Measurements from ENCODE around the gene ATG16L2. TPM values are rescaled to one million over a fixed set of nuclear protein-coding genes. Genes with fewer than 3 reads are reported as not detected.
"Not testable (repeated sequence)": the region's sequence is repeated elsewhere in the genome, so short reads cannot be mapped to it uniquely, and the experiment has no call there.

ATG16L2 gene
- polyA plus RNA-seq, 1 donor, result 18.2 TPM

DNA sequence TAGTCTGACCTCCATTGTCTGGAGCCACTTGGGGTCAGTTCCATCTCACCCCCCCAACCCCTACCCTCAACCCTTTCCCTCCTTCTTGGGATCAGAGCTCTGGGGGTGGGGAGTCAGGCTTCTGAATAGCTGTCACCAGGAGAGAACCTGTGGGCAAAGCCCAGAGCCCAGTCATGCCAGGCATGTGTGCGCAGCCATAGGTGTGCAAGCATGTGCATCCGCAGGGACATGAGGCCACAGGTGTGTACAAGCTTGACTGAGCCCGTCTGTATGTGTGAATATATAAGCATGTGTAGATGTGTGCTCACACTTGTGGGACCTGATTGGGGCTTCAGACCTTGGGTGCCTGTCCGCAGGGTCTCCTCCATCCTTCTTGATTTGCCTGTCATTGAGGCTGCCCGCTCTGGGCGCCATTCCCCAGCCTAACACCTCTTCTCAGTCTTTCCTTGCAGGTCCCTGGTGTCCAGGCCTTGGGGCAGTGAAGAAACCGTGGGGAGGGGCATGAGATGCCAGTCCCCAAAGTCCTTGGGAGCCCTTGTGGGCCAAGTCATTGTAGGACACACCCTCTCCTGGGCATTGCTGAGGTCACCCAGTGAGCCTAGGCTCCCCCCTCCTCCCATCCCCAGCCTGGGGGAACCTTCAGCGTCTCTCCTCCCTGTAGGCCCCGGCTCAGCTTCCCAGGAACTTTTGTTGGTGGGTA, 9.0 kb downstream of the ATG16L2 start:
- no peak for DNase-seq (ENCODE audit: low read depth)

GRCh38 chr11:72824020-72824419, 9.8 kb downstream of the ATG16L2 start:
- DNase-seq (ENCODE audit: low read depth), result no peak

DNA sequence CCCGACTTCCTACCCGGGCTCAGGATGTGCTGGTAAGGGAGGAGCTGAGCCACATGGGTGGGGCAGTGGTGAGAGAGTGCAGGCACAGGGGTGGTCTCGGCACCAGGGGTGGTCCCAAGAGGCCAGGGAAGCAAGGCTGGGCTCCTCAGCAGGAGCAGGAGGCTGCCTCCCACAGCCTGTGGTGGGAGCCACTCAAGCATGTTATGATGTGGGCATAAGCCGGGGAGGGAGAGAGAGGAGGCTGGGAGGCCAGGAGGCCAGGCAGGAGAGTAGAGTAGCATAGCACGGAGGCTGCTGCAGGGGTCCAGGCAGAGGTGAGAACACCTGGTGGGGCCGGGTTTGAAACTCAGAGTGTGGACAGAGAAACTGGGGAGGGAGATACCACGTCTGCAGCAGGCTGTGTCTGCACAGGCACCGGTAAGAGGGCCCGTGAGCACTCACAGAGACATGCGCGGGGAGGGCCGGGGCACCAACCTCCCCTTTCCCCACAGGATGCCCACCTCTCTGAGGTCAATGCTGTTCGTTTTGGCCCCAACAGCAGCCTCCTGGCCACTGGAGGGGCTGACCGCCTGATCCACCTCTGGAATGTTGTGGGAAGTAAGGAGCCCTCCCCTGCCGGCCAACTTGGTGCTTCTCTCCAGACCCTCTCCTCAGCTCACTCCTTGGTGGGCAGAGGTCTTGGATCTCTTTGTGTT, 10.7 kb downstream of the ATG16L2 start:
- DNase-seq (ENCODE audit: low read depth), result no peak

DNA sequence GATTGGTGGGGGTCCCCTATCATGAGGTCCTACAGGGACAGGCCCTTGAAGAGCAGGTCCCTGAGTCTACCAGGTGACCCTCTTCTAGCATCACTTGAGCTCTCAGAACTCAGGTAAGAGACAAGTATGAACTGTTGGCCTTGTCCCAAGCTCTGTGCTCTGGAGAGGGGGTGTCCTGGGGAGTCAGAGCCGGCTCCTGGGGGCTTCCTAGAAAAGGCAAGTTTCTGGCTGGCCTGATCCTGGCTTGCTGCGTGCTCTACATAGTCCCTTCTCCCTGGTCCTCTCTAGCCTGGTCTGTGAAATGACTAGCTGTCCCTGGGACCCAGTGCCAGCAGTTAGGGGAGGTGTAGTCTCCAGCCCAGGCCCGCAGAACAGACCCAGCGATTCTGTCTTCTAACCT, 11.4 kb downstream of the ATG16L2 start:
- DNase-seq (ENCODE audit: low read depth), result no peak

DNA sequence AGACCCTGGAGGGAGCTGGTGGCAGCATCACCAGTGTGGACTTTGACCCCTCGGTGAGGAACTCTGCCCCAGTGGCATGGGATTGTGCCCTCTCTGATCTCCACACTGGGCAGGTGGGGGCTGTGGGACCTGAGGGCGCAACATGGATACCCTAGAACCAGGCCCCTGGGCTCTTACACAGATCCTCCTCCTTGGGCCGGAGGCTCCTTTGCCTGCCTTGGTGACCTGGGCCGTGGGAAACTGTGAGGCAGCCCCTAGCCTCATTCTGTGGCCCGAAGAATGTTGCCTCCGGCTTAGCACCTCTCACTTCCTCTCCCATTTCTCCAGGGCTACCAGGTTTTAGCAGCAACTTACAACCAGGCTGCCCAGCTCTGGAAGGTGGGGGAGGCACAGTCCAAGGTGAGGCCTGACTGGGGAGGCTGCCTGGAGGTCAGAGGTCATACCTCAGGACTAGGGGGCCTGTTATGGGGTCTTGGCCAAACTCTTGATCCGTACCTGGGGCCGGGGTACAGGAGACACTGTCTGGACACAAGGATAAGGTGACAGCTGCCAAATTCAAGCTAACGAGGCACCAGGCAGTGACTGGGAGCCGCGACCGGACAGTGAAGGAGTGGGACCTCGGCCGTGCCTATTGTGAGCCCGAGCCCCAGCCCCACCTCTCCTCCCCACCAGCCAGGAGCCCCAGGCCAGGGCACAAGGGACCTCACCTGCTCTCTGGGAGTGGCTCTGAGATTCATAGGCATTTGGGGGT, 12.2 kb downstream of the ATG16L2 start:
- DNase-seq (ENCODE audit: low read depth), result no peak

DNA sequence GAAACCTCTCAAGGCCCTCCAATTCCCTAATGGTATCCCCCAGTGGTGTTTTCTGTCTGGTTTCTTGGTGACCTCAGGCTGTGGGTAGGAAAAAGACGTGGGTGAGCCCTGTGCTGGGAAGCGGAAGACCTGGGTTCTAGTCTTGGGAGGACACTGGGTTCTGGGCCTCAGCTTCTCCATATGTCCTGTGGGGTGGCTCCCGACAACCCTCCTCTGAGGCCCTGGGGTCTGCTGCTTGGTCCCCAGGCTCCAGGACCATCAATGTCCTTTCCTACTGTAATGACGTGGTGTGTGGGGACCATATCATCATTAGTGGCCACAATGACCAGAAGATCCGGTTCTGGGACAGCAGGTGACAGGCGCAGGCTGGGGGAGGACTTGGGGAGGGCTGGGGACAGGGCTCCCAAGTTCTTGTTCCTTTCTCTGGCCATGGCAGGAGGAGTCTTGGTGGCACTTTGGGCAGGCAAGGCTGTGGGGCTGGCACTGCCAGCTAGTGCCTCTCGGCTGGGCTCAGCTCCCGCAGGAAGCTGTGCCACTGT, 12.8 kb downstream of the ATG16L2 start:
- DNase-seq (ENCODE audit: low read depth), result no peak

DNA sequence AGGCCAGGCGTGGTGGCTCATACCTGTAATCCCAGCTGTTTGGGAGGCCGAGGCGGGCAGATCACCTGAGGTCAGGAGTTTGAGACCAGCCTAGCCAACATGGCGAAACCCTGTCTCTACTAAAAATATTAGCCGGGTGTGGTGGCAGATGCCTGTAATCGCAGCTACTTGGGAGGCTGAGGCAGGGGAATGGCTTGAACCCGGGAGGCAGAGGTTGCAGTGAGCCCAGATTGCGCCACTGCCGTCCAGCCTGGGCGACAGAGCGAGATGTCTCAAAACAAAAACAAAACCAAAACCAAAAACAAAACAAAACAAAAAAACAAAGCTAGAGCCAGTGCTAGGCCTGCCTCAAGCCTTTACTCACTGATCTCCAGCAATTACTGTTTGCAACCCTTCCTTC, 13.4 kb downstream of the ATG16L2 start:
- not testable (repeated sequence) for DNase-seq (ENCODE audit: low read depth)

GRCh38 chr11:72828081-72828567, 13.9 kb downstream of the ATG16L2 start:
- DNase-seq (ENCODE audit: low read depth), result no peak

GRCh38 chr11:72828692-72829101, 14.5 kb downstream of the ATG16L2 start:
- DNase-seq (ENCODE audit: low read depth), result no peak

DNA sequence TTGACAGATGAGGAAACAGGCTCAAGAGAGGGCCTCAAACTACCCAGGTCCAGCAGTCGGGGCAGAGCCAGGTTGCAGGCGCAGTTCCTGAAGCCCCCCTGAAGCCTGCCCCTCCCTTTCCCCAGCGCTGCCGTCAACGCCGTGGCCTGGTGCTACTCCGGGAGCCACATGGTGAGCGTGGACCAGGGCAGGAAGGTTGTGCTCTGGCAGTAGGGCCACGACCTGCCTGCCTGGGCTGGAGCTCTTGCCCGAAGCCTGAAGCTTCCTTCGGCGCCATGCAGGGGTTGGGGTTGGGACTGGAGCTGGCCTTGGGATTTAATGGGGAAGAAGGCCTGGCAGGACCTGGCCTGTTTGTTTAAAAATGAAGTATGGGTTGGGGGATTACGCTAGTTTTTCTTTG, 15.0 kb downstream of the ATG16L2 start:
- DNase-seq (ENCODE audit: low read depth), result no peak

DNA sequence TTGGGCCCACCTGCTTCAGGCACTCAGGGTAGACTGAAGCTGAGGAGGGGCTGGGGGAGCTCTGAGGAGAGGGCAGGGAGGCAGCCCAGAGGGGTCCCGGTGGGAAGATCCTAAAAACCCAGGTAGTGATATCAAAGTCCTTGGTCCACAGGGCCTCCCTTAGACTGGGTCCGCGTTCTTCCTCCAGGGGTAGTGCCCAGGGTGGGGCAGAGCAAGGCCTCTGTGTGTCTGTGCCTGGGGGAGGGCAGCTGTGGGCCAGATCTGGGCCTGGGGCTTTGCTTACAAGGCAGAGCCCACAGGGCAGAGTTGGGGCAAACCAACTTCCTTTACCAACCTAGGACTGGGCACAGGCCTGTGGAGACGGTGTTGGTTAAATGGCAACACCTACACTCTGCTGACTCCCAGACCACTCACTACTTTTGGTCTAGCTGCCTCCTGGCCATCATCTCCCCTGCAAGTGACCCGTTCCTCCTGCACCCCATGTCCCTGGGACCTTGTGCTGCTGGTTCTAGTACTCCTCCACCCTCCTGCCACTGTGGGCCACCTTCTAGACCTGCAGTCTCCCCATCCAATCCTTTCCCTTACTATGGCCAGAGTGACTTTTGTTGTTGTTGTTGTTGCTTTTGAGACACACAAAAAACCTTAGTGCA, 15.8 kb downstream of the ATG16L2 start:
- DNase-seq (ENCODE audit: low read depth), result no peak

- DNase-seq (ENCODE audit: low read depth), result no peak
These were observed 17.5 kb downstream of the ATG16L2 start for GRCh38 chr11:72831521-72832300.

DNA sequence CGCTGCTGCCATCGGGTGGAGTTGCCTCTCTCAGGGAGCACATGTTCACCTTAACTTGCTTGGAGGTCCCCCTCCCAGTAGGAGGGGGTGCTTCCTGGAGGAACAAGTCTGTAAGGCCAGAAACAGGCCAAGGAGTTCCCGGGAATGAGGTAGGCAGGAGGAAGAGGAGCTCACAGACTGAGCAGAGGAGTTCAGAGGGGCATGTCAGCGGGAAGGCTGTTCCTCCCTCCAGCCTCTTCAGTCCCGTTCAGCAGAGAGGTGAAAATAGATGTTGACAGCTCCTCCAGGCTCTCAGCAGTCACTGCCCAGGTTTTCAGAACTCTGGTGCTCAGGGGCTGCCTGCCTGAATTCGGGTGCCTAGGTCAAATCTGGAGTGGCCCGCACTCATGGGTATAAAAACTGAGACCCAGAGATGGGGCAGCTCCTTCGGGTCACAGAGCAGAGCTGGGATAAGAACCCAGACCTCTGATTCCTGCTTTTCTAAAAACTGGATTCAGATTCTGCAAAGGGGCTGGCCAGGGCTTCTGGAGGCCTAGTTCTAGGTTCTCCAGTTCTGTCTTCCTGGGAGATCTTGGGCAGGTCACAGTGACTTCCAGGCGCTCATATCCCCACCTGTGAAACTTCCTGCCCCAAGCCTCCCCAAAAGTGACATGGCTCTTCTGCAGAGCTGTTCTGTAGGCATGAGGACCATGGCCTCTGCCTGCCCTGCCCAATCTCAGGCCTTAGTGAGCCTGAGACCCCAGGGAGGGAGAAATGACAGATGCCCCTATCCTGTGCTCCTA, 18.3 kb downstream of the ATG16L2 start:
- no peak for DNase-seq (ENCODE audit: low read depth)

DNA sequence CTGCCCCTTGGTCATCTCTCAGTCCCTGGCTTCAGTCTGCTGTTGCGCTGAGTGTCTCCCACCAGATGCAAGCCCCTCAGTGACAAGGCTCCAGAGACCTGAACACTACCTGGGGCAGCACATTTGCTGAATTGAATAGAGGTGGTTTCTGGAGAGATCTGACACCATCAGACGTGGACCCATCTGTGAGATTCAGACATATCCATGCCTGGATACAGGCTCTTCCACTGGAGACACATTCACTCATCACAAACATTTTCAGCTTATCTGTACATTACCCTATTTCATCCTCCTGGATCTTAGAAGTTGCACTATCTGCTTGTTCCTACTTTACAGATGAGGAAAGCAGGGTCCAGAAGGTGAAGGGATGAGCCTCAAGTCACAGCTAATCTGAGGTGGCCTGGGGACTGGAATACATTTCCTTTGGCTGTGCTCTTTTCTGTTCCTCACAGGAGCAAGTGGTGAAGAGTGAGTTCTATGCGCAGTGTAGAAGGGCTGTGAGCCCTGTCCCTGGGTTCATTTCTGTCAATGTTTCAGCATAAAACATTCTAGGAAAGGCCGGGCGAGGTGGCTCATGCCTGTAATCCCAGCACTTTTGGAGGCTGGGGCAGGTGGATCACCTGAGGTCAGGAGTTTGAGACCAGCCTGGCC, 19.0 kb downstream of the ATG16L2 start:
- DNase-seq (ENCODE audit: low read depth), result no peak

GRCh38 chr11:72833811-72834493, 19.7 kb downstream of the ATG16L2 start:
- no peak for DNase-seq (ENCODE audit: low read depth)

DNA sequence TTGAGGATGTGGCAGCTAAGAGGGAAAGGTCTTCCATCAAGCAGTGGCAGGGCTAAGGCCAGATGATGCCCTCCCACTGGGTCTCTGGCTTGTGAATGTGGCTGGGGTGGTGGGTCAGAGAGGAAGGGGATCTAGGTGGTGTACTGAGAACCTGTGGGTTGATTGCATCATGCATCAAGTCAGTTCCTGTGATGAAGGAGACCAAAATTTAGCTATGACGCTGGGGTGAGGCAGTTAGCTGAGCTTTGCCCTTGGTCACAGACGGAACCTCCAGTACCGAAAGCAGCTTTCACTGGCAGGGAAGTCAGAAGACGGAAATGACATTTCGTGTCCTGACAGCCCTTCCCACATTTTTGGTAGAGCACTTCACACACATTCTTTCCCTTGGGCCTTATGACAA, 20.7 kb downstream of the ATG16L2 start:
- DNase-seq (ENCODE audit: low read depth), result no peak

DNA sequence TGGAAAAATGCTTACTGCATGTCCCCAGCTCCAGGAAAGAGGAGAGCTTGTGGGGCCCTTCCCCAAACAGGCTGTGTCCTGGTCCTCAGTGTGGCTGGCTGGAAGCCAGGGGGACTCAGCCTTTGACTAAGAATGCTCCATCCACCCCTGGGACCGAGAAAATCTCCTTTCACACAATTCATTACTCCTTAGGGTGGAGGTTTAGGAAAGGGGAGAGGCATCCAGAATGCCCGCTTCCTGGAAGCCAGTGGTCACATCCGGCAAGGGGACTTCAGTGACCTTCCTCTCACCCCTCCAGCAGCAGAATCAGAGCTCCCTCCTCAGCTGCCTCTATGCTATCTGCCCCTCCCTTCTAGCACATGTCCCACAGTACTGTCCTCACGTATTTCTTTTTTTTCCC, 21.9 kb downstream of the ATG16L2 start:
- no peak for DNase-seq (ENCODE audit: low read depth)

GRCh38 chr11:72838691-72839305, 24.6 kb downstream of the ATG16L2 start:
- no peak for DNase-seq (ENCODE audit: low read depth)

DNA sequence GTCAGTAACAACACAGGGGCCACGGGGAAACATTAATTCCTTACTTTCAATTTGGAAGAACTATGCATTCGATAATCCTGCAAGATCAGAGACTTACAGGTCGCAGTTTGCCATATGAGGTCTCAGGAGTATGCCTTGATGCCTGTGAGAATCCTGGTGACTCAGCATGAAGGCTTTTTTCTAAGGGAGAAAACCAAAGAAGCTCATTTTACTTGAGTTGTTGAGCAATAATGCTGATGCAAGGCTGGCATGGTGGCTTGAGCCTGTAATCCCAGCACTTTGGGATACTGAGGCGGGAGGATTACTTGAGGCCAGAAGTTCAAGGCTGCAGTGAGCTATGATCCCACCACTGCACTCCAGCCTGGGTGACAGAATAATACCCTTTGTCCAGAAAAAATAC, 26.6 kb downstream of the ATG16L2 start:
- no peak for DNase-seq (ENCODE audit: low read depth)

Measured in forelimb muscle (tissue), 1 donor.